ENCODE data around the gene CTSC. TPM values are rescaled to one million over a fixed set of nuclear protein-coding genes. Genes with fewer than 3 reads are reported as not detected.

Gene CTSC
- total RNA-seq, 1 donor = 106 TPM

DNA sequence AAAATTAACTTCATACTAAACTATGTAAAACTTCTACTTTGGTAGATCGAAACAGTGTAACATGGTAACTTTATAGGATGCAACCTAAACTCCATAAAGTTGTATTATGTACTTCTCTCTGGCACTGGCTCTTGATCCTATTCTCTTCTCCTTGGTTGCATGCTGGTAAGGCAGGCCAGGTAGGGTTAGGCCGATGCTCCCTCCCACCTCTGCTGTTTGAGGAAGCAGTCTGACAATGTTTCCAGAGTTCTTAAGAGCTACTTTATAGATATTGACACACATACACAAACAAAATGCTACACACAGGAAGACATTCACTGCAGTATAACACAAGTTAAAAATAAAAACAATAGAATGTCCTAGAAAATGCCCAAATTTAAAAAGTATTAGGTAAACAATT, 22.5 kb downstream of the CTSC start:
- no peaks in the 10 kb centered on the region for H3K9me3 ChIP-seq (ENCODE audit: low read depth, low read length)
- H3K4me3 ChIP-seq (ENCODE audit: low read length) = no peak overlapping the region
- H3K4me1 ChIP-seq (ENCODE audit: insufficient read depth, low read length) = no peaks in the 10 kb centered on the region
- no peaks in the 10 kb centered on the region for H3K27me3 ChIP-seq (ENCODE audit: insufficient read depth, low read length)

DNA sequence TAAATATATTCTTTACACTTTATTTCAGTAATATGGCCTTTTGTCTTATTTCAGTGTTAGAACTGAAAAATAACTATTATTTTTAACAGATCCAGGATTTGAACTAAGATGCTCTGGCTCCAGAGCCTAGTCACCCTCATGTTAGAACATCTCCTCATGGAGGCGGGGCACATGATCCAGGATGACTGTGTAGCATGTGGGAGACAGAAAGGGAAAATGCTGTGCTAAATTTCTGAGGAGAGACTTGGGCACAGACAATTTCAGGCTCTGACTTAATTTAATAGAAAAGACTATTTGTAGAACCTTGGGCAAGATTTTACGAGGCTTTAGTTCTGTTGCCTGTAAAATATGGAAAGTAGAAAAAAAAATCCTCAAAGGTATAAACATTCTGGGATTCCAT, 24.1 kb downstream of the CTSC start:
- Histone ChIP-seq H3K4me3 (ENCODE audit: low read length) (no peak overlapping the region), H3K27me3 (ENCODE audit: insufficient read depth, low read length) (no peaks in the 10 kb centered on the region)

DNA sequence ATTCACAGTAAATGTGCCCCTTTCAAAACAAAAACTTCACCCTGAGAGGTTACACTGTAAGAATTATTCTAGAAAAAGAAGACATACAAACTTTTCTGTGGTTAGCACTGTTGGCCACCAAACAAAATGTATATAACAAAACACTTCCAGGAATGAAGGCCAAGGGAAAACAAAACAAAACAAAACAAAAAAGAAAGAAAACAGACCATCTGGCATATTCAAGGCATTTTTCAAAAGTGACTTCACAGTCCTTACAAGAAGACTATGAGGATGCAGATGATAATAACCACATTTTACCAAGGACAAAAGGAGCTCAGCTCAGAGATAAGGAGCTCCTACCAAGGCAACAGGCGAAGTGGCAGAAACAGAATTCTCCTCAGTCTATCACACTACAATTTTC, 24.9 kb downstream of the CTSC start:
- H3K4me1 ChIP-seq (ENCODE audit: insufficient read depth, low read length) = no peaks in the 10 kb centered on the region
- no peaks in the 10 kb centered on the region for H3K9me3 ChIP-seq (ENCODE audit: low read depth, low read length)
- H3K4me3 ChIP-seq (ENCODE audit: low read length) = no peak overlapping the region
- H3K27me3 ChIP-seq (ENCODE audit: insufficient read depth, low read length) = no peaks in the 10 kb centered on the region

More for the DNA sequence above, 24.1 kb downstream of the CTSC start:
- no peaks in the 10 kb centered on the region for H3K9me3 ChIP-seq (ENCODE audit: low read depth, low read length)
- no peaks in the 10 kb centered on the region for H3K4me1 ChIP-seq (ENCODE audit: insufficient read depth, low read length)

DNA sequence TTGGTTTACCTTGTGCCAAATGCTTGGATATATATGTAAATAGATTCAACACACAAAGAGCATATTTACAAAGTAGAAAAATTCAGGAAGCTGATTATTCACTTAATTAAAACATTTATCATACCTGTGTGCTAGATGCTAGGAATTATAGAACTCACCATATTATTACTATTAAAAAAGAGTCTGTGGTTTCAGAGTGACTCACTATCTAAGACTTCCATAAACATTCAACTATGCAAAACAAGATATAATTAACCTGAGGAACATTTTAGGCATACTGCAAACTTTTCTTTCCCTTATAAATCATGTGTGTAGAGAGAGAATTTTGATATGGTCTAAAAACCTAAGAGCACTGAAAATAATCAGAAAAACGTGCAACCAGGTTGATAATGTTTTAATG, 27.3 kb downstream of the CTSC start:
- Histone ChIP-seq H3K27me3 (ENCODE audit: insufficient read depth, low read length) (no peaks in the 10 kb centered on the region), H3K9me3 (ENCODE audit: low read depth, low read length) (no peaks in the 10 kb centered on the region), H3K4me1 (ENCODE audit: insufficient read depth, low read length) (no peaks in the 10 kb centered on the region), H3K4me3 (ENCODE audit: low read length) (no peak overlapping the region)

DNA sequence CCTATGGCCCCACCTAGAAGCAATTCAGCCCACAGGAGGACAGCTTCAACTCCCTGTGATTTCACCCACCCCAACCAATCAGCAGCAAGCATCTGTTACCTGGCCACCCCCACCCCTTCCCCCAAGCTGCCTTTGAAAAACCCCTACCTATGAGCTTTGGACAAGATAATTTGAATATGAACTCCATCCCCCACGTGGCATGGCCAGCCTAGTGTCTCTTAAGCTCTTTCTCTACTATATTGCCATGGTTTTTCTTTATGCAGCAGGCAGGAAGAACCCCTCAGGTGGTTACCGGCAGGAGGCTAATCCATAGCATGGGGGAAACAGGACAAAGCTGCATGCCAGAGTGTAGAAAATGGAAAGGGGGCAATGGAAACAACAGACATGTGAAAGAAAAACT, 29.0 kb downstream of the CTSC start:
- no peaks in the 10 kb centered on the region for H3K27me3 ChIP-seq (ENCODE audit: insufficient read depth, low read length)
- no peaks in the 10 kb centered on the region for H3K9me3 ChIP-seq (ENCODE audit: low read depth, low read length)
- no peak overlapping the region for H3K4me3 ChIP-seq (ENCODE audit: low read length)
- no peaks in the 10 kb centered on the region for H3K4me1 ChIP-seq (ENCODE audit: insufficient read depth, low read length)

DNA sequence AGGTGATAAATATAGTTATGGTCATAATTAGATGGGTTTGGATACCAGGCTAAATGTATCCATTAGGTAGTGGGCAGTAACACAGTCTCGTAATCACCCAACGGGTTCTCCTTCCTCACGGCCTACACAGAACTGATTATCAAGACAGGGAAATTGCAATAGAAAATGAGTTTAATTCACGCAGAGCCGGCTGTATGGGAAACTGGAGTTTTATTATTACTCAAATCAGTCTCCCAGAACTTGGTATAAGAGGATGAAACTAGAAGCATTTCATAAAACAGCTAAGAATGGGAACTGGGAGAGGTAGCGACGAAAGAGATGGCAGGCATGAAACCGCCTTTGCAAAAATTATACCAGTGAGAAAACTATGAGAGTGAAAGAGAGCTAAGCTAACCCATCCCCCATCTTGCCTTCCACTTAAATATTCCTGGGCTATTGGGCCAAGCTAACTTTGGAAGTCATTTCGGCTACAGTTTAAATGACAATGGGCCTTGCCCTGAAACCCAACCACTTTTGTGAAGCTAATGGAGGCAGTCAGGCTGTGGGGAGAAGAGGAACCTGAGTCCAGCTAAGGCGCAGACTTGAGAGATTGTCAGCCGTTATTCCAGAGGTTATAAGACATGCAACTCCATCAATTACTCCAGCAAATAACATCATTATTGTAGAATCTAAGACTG, 29.6 kb downstream of the CTSC start:
- Histone ChIP-seq H3K27me3 (ENCODE audit: insufficient read depth, low read length) (no peaks in the 10 kb centered on the region), H3K4me3 (ENCODE audit: low read length) (no peak overlapping the region), H3K4me1 (ENCODE audit: insufficient read depth, low read length) (no peaks in the 10 kb centered on the region), H3K9me3 (ENCODE audit: low read depth, low read length) (no peaks in the 10 kb centered on the region)

DNA sequence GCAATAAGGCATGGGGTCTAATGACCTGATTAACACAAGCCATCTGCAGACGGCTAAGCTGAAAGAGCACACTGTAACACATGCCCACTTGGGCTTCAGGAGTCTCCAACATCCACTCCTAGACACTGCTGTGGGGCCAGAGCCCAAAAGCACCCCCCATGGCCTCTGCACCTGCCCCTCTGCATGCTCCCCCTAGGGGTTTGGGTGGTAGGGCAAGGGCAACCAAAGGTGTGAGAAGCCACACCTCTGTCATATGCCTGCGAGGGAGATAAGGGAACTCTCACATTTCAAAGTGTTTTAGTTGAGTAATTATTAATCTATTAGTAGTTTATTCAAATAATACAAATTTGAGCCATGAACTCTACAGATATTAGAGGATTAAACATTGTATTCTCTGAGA, 30.8 kb downstream of the CTSC start:
- Histone ChIP-seq H3K4me3 (ENCODE audit: low read length) (no peak overlapping the region), H3K9me3 (ENCODE audit: low read depth, low read length) (no peaks in the 10 kb centered on the region), H3K27me3 (ENCODE audit: insufficient read depth, low read length) (no peaks in the 10 kb centered on the region), H3K4me1 (ENCODE audit: insufficient read depth, low read length) (no peaks in the 10 kb centered on the region)

DNA sequence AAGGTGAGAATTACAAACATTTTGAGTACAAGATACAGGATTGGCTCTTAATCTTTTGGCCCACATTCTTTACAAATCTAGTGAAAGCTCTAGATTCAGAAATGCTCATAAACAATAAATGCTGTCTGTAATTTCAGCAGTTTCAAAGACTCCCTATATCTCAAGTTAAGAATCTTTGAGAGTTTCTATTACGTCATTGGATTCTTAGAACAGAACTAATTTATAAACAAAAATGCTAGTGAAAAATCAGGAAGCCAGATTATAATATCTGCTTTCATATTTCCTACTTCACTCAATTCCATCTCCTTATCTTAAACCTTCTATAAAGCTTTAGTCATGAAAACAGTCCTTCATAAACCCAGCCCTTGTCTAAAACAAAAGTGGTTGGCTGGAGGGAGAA, 32.1 kb downstream of the CTSC start:
- no peak overlapping the region for H3K4me3 ChIP-seq (ENCODE audit: low read length)
- H3K27me3 ChIP-seq (ENCODE audit: insufficient read depth, low read length) = no peaks in the 10 kb centered on the region
- peaks cover 7% of the 10 kb centered on the region for H3K4me1 ChIP-seq (ENCODE audit: insufficient read depth, low read length)
- H3K9me3 ChIP-seq (ENCODE audit: low read depth, low read length) = no peaks in the 10 kb centered on the region

DNA sequence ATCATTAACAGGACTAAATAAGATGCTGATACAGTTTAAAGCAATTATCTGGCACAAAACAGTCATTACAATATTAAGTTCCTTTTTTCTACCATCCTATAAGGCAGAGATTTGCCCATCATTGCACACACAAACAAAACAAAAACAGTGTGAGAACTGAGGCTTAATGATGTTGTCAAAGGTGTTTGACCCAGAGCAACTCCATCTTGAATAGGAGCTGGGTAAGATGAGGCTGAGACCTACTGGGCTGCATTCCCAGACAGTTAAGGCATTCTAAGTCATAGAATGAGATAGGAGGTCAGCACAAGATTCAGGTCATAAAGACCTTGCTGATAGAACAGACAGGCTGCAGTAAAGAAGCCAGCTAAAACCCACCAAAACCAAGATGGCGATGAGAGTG, 33.2 kb downstream of the CTSC start:
- Histone ChIP-seq H3K4me1 (ENCODE audit: insufficient read depth, low read length) (peaks cover 7% of the 10 kb centered on the region), H3K27me3 (ENCODE audit: insufficient read depth, low read length) (no peaks in the 10 kb centered on the region), H3K9me3 (ENCODE audit: low read depth, low read length) (no peaks in the 10 kb centered on the region), H3K4me3 (ENCODE audit: low read length) (no peak overlapping the region)

DNA sequence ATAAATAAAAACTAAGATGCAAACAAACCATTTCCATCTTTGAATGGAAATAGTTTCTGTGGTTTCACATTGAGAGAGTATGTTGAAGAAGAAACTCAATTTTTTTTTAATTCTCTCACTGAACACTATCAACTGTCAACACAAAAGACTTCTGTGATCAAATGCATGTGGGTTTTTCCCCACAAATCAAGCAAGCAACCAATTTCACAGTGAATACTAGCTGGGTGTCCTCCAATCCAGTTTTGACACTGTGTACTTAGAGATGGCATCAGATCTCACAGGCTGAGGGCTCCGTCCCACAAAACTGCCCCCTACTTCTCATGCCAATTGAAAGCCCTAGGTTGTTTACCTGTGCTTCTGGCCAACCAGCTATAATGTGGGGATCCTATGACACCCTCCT, 34.5 kb downstream of the CTSC start:
- Histone ChIP-seq H3K4me3 (ENCODE audit: low read length) (no peak overlapping the region), H3K27me3 (ENCODE audit: insufficient read depth, low read length) (no peaks in the 10 kb centered on the region), H3K4me1 (ENCODE audit: insufficient read depth, low read length) (peaks cover 7% of the 10 kb centered on the region), H3K9me3 (ENCODE audit: low read depth, low read length) (no peaks in the 10 kb centered on the region)

DNA sequence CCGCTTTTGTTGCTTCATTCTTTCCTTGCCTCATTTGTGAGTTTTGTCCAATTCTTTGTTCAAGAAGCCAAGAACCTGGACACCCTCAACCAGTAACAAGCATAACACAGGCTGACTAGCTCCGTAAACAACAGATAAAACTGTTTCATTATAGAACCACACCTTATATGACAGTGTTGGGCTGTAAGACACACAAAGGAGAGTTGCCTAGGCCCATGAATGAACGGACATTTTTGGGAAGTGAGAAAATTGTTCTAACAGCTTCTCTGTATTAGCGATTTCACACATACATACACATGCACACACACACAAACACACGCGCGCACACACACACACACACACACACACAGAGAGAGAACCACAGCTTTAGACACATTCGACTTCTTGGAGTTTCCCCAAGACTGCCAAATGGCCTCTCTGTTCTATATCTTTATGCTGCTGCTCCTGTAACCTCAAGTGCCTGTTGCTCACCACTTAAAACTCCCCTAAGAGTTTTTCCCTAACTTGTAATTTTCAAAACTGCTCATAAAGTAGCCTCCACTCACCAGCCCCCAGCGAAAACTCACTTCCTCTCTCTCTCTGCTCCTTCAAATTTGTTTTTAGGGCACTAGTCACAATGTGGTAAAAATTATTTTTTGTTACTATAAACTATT, 35.9 kb downstream of the CTSC start:
- H3K27me3 ChIP-seq (ENCODE audit: insufficient read depth, low read length) = no peaks in the 10 kb centered on the region
- peaks cover 7% of the 10 kb centered on the region for H3K4me1 ChIP-seq (ENCODE audit: insufficient read depth, low read length)
- H3K9me3 ChIP-seq (ENCODE audit: low read depth, low read length) = no peaks in the 10 kb centered on the region
- no peak overlapping the region for H3K4me3 ChIP-seq (ENCODE audit: low read length)

DNA sequence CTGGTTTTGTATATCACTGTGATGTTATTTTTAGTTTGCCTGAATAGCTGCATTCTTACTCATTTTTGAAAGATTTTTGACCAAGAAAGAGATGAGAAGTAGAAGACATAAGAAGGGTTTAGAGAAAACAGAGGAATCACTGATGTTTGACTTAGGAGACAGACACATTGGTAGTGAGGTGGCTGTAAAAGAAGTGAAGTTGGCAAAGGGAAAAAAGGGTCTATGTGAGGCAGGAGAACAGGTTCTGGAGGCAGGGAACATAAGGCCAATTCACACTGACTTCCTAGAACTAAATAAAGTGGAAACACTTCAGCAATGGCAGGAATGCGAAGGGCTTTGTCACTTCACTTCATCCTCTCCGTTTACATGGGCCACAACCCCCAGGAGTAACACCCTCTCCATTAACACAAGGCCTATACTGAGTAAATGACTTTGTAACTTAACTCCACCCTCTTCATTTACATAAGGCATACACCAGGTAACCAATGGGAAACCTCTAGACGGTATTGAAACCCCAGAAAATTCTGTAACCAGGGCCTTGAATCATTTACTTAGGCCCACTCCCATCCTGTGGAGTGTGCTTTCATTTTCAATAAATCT, 36.5 kb downstream of the CTSC start:
- Histone ChIP-seq H3K4me3 (ENCODE audit: low read length) (no peak overlapping the region), H3K4me1 (ENCODE audit: insufficient read depth, low read length) (peaks cover 7% of the 10 kb centered on the region), H3K9me3 (ENCODE audit: low read depth, low read length) (no peaks in the 10 kb centered on the region), H3K27me3 (ENCODE audit: insufficient read depth, low read length) (no peaks in the 10 kb centered on the region)

DNA sequence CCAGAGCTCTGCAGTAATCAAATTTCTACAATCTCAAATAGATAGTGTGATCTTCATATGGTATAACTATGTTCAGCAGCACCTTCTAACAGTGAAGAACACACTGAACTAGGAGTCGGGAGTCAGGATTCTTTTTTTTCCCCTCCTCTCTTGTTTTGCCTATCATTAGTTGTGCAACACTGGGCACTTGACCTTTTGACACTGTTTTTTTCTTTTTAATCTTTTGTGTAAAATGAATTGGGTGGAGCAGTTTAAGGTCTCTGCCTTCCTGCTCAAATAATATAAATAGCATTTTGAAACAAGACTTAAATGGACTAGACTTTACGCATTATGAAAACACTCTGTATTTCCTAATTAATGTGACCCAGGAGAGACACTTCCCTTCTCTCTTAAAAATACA, 39.7 kb downstream of the CTSC start:
- H3K27me3 ChIP-seq (ENCODE audit: insufficient read depth, low read length) = no peaks in the 10 kb centered on the region
- no peak overlapping the region for H3K4me3 ChIP-seq (ENCODE audit: low read length)
- H3K4me1 ChIP-seq (ENCODE audit: insufficient read depth, low read length) = peaks cover 7% of the 10 kb centered on the region
- no peaks in the 10 kb centered on the region for H3K9me3 ChIP-seq (ENCODE audit: low read depth, low read length)

DNA sequence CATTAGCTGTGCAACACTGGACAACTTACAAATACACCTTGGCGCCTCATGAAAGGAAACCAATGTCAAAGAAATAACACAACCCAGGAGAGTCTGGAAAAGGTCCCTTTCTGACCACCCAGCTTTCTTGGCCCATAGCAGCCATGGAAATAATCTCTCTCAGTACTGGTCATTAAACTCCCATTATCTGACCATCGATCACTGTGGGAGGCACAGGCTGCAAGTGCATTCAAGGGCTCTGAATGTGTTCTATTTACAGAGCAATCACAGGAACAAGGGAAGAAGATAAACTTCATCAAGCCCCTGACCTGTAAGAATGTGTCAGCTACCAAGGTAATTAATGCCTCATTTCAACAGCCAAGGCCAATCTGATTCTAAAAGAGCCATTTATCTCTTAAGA, 40.1 kb downstream of the CTSC start:
- no peaks in the 10 kb centered on the region for H3K27me3 ChIP-seq (ENCODE audit: insufficient read depth, low read length)
- no peaks in the 10 kb centered on the region for H3K9me3 ChIP-seq (ENCODE audit: low read depth, low read length)
- no peak overlapping the region for H3K4me3 ChIP-seq (ENCODE audit: low read length)
- peaks cover 7% of the 10 kb centered on the region for H3K4me1 ChIP-seq (ENCODE audit: insufficient read depth, low read length)

DNA sequence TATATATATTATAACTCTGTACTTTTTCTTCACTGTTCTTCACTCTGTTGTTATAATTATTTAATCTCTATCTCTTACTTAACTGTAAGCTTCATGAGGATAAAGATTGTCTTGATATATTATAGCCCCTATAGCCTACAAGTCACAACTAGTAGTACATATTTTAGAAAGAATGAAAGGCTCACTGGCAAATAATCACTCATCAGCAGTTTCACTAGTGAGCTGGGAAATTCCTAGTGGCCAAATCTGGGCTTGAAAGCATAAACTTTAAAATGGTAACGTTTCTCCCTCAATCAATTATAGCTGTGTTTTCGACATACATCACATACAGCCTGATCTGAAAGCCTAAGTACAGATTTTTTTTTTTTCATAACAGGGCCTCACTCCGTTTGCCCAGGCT, 42.5 kb downstream of the CTSC start:
- Histone ChIP-seq H3K4me3 (ENCODE audit: low read length) (no peak overlapping the region), H3K27me3 (ENCODE audit: insufficient read depth, low read length) (no peaks in the 10 kb centered on the region), H3K4me1 (ENCODE audit: insufficient read depth, low read length) (no peaks in the 10 kb centered on the region), H3K9me3 (ENCODE audit: low read depth, low read length) (no peaks in the 10 kb centered on the region)

DNA sequence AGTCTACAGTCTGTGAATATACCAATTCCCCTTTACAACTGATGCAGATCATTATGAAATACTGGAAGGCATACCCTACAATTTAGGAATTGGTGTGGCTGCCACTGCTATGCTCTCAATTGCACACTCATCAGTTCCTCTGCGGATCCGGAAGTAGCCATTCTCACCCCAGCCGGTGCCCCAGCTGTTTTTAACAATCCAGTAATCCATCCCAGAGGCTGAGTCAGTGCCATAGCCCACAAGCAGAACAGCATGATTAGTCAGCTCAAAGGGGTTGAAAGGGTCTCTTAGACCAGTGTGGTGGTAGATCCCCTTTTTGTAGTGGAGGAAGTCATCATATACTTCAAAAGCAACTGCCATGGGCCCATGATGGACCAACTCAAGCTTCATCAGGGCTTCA, 43.6 kb downstream of the CTSC start:
- H3K27me3 ChIP-seq (ENCODE audit: insufficient read depth, low read length) = no peaks in the 10 kb centered on the region

More for the DNA sequence above, 43.6 kb downstream of the CTSC start:
- Histone ChIP-seq H3K4me3 (ENCODE audit: low read length) (no peak overlapping the region), H3K4me1 (ENCODE audit: insufficient read depth, low read length) (no peaks in the 10 kb centered on the region), H3K9me3 (ENCODE audit: low read depth, low read length) (no peaks in the 10 kb centered on the region)

All from mononuclear cell (primary cell).